Measurements from ENCODE around the gene MMAB. TPM values are rescaled to one million over a fixed set of nuclear protein-coding genes. Genes with fewer than 3 reads are reported as not detected.

MMAB gene
- total and polyA plus RNA-seq, 2 of the 13 experiments (the other 11 are each of a cell fraction or from before 2014, with no cell fraction given) = 26.1 to 77.3 TPM

GRCh38 chr12:109572506-109572845 lies 828 bp downstream of the MMAB start (continued):
- TF ChIP-seq ZFP36L1 (CRISPR knock-in tag; IDR thresholded peaks at IDR 0.05) (0 out of 2 replicates have a peak, but pooled peaks have one; percentile 15), HNF4A (CRISPR knock-in tag; IDR thresholded peaks at IDR 0.05) (peak; percentile 69), ZNF652 (CRISPR knock-in tag; IDR thresholded peaks at IDR 0.05; ENCODE audit: borderline replicate concordance, low read depth) (peak; percentile 86)

- H3K9ac ChIP-seq (ENCODE audit: insufficient read depth, low read depth, low read length) = peak overlapping the region; percentile 82; the same call in 1 of the 2 replicates
- peaks cover 6 to 50% of the 10 kb centered on the region in 2 experiments for H3K36me3 ChIP-seq (replicated peaks in 1 of 2; ENCODE audit: control insufficient read depth in 1 of 2, insufficient read depth in 2 of 2, low read length in 2 of 2)
- intact Hi-C loops (cut with micrococcal nuclease; ENCODE audit: unreplicated experiment) = no loop called here
- POLR2A ChIA-PET = interaction anchor here (0.6 to 2.4 kb wide), 5 partner anchors 15 to 202 kb away, joined by 3 to 18 read pairs (median 5); no protein-coding TSS in a partner anchor
- ATAC-seq (no peak), DNase-seq (ENCODE audit: low spot score) (no peak), FAIRE-seq (no peak)
- H2AFZ ChIP-seq (ENCODE audit: low read length) = no peak overlapping the region
- peaks cover 37% of the 10 kb centered on the region for H3K79me2 ChIP-seq (ENCODE audit: insufficient read depth, low read length)
- peak overlapping the region; percentile 86 for H3K4me2 ChIP-seq (ENCODE audit: low read depth, low read length)
- WGBS (ENCODE audit: low lambda C conversion rate) = 75% methylated on average over 5 of the region's 5 CpGs
- peaks cover 64% of the 10 kb centered on the region for H3K4me1 ChIP-seq (ENCODE audit: insufficient read depth, low read length)
- peak overlapping the region; percentile 83 for H3K27ac ChIP-seq (ENCODE audit: extremely low read length, insufficient read depth, low read length)
- no TSS peak for BruUV-seq (replicated peaks)
- CTCF ChIA-PET (ENCODE audit: low intra/inter-chr PET ratio, low total read pairs) = no interaction called here
- H3K9me3 ChIP-seq (ENCODE audit: low read length) = no peaks in the 10 kb centered on the region
- in situ Hi-C loops (cut with HindIII; ENCODE audit: extremely low pct_ligation_motif_present, low pct_unique_long_range_greater_than_20kb) = no loop called here
- no peaks in the 10 kb centered on the region for H4K20me1 ChIP-seq (ENCODE audit: insufficient read depth, low read length)
- H3K4me3 ChIP-seq (replicated peaks in 1 of 3; ENCODE audit: insufficient read depth in 1 of 3, low read depth in 2 of 3, low read length in 3 of 3) = peak overlapping the region in 2 of 3 experiments; percentile 51 to 79; a peak in 1 of 6 replicates
- no peaks in the 10 kb centered on the region for H3K27me3 ChIP-seq (ENCODE audit: control insufficient read depth in 1 of 2, insufficient read depth in 2 of 2, low read length in 2 of 2)
- TF ChIP-seq ZBTB26 (CRISPR knock-in tag; IDR thresholded peaks at IDR 0.05; ENCODE audit: borderline replicate concordance) (no peak), CEBPG (CRISPR knock-in tag; IDR thresholded peaks at IDR 0.05) (0 out of 2 replicates have a peak, but pooled peaks have one; percentile 38), SRSF9 (IDR thresholded peaks at IDR 0.05; ENCODE audit: borderline replicate concordance, insufficient read depth, low read depth, low read length, poor library complexity, severe bottlenecking) (no peak), FOXP1 (IDR thresholded peaks at IDR 0.05) (no peak), FOXP1 (CRISPR knock-in tag; IDR thresholded peaks at IDR 0.05) (0 out of 2 replicates have a peak, but pooled peaks have one; percentile 11), FOXA3 (CRISPR knock-in tag; IDR thresholded peaks at IDR 0.05) (peak; percentile 40; the same call in 1 of the 2 replicates), SAP130 (CRISPR knock-in tag; IDR thresholded peaks at IDR 0.05; ENCODE audit: low read depth) (0 out of 2 replicates have a peak, but pooled peaks have one; percentile 9), ZBTB37 (CRISPR knock-in tag; IDR thresholded peaks at IDR 0.05) (no peak), POGK (CRISPR knock-in tag; conservative IDR thresholded peaks at IDR 0.05) (peak; percentile 55; the same call in 1 of the 2 replicates), ARID2 (CRISPR knock-in tag; IDR thresholded peaks at IDR 0.05; ENCODE audit: borderline replicate concordance) (no peak), CEBPZ (IDR thresholded peaks at IDR 0.05; ENCODE audit: low read length) (no peak), ZSCAN20 (CRISPR knock-in tag; IDR thresholded peaks at IDR 0.05; ENCODE audit: borderline replicate concordance) (no peak)
Measured at GRCh38 chr12:109571773-109572505, 1.4 kb downstream of the MMAB start.

Measured in HepG2 (cell line).